Activated T-cell treated with anti-CD3 and anti-CD28 coated beads, Interleukin-2, amount 50 U/mL, for 1 hour (primary cell): ENCODE results near the gene TMEM144.

Source experiments
- DNase-seq: peaks from one replicate; pipeline ENCODE4 v3.0.0-alpha.2; 2020

Gene TMEM144

GRCh38 chr4:158302076-158302866 lies 92.0 kb downstream of the TMEM144 start:
- no peak for DNase-seq

DNA sequence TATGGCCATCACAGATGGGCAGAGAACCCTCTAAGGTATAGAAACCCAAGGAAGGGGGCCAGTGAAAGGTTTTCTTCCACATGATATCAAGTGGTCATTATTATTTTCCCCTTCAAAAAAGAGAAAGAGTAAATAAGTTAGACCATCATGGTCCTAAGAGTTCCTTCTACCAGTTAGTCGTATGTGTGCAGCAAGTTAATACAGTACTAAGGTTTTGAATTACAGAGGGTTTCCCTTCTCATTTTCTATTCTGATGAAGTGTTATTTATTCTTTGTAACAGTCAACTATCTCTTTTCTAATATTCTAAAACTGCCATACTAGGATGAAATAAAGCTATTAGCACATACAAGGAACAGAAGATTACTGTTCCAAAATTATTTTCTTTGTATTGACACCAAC lies 94.4 kb downstream of the TMEM144 start:
- no peak for DNase-seq
